Measurements from ENCODE around the gene SOX8.
"Not testable (repeated sequence)": the region's sequence is repeated elsewhere in the genome, so short reads cannot be mapped to it uniquely, and the experiment has no call there.

SOX8 gene

DNA sequence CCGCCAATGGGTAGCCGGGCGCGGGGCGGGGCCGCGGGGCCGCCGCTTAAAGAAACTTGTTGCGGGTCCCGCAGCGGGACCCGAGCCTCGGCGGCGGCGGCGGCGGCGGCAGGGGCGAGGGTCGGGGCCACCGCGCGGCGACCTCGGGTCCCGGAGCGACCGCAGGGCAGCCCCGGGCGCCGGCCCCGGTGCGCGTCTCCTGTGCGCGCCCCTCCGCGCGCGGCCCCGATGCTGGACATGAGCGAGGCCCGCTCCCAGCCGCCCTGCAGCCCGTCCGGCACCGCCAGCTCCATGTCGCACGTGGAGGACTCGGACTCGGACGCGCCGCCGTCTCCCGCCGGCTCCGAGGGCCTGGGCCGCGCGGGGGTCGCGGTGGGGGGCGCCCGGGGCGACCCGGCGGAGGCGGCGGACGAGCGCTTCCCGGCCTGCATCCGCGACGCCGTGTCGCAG lies at the start of gene SOX8:
TSS of gene SOX8 (plus strand) at position 76 of the 450 bp plus-strand sequence. CDS start at position 229, 153 bp downstream.
- no peak for DNase-seq (ENCODE audit: low read depth)

DNA sequence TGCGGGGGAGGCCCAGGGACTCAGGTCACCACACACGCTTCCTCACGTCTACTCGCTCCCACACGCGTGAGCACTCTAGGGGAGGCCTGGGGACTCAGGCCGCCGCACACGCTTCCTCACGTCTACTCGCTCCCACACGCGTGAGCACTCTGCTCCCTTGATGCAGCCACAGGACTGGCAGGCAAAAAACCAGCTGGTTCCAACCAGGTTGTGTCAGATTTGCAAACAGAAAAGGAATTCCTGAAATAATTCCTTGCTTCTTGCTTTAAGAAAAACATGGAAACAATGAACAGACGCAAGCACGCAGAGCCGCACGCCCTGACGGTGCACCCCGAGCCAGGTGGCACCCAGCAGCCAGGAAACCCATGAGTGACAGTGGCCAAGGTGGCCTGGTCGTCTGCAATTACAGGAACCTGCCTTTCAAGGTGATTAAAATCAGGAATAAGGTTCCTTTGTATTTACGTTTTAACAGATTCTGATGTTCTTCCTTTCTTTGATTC lies 48.7 kb upstream of the SOX8 start:
- no peak for DNase-seq (ENCODE audit: low read depth)

DNA sequence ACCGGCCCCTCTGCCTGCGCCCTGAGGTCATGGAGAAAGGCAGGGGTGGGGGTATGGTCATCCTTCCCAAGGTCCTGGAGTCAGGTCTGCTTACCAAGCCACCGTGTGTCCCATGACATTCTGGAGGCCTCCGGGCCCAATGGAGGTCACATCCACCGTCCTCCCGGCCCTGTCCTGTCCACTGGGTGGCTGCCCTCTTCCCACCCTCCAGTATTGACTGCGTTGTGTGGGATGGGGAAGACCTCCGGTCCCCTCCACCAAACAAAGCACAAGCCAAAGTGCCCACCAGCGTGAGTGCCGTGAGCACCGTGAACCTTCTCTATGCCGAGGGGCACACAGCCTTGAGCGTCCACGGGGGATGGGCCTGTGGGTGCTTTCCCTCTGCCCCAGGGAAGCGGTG lies 48.0 kb upstream of the SOX8 start:
- no peak for DNase-seq (ENCODE audit: low read depth)

DNA sequence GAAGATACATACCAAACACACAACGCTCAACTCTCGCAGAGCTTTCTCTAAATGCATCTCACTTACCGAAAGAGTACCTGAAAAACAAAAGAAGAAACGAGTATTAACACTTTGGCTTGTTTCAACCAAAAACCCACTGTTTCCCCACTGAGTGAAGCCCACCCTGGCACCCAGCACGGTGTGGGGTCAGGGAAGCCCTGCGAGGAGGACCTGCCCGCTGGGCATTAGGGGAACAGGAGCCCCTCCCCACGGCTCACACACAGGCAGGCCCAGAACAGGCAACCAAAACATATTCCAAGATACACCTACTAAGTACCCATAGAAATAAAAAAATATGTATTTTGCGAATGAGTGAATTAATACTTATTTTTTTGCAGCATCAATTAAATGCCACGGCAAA lies 47.4 kb upstream of the SOX8 start:
- no peak for DNase-seq (ENCODE audit: low read depth)

DNA sequence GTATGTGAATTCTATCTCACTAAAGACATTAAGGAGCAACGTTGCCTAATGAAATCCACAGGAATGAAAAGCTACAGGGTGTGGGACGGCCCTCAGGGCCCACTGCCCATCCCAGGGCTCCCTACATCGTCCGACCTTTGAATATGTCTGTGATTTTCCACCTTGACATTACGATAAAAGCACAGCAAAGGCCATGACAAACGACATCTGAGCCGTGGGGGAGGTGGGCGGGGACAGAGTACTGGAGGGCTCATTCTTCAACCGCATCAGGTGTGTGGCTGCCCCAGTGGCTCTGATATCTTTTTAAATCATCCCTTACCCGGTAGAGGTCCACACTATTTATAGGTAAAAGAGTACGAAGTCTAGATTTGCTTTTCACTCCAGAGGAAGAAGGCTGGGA lies 45.9 kb upstream of the SOX8 start:
- DNase-seq (ENCODE audit: low read depth) = no peak

DNA sequence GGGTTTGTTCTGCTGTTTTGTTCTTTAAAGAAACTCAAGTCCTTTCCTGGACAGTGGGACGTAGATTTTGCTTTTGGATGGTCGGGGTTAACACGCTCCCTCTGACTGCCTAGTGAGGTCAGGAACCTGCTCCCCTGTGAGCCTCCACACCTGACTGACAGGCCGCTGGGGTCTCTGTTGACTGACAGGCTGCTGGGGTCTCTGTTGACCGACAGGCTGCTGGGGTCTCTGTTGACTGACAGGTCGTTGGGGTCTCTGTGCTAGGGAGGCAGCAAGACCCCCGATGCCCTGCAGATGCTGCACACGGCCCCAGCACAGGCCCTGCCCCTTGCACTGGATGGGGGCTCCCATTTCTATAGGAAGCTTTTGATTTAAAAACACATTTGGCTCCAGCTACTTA lies 44.3 kb upstream of the SOX8 start:
- DNase-seq (ENCODE audit: low read depth) = no peak

DNA sequence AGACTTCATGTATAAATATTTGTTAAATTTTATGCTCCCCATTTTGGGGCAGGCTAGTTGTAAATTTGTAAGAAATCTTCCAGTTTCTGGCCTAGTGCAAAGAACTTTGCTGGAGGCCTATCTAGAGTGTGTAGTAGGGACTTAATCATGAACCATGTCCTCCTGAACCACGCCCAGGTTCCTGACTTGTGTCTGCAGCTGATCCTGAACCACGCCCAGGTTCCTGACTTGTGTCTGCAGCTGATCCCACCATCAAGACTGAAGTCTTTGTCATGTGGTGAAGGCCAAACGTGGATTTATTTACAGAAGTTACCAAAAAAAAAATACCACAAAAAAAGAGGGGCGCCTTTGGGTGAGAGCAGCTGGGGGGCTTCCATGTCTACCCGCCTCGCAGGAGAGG lies 43.8 kb upstream of the SOX8 start:
- DNase-seq (ENCODE audit: low read depth) = no peak

DNA sequence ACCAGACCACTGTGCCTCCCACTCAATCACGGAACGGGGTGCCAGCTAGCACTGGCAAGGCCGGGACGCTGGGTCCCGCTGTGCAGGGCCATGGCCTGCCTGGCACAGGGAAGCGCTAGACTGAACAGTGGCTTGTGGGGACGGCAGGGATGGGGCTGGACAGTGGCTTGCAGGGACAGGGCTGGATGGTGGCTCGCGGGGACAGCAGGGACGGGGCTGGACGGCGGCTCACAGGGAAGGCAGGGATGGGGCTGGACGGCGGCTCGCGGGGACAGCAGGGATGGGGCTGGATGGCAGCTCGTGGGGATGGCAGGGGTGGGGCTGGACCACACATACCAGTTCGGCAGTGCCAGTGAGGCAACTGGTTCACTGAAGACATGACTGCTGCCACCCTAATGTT lies 43.4 kb upstream of the SOX8 start:
- DNase-seq (ENCODE audit: low read depth) = no peak

DNA sequence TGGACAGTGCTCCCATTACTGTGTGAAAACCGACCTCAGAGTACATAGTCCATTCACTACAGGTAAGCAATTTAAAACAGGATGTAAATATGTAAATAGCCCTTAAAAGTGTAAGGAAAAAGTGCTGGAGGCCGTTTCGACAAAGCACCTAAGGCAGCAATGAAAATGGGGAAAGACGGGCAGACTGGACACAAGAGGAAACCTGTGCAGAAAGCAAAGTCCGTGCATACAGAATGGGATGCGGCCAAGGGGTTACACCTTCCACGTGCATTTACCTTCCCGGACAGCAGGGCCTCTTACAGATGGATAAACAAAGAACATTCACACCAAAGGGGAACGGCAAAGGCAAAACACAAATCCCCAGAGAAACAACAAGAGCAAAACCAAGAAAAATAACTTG lies 42.8 kb upstream of the SOX8 start:
- no peak for DNase-seq (ENCODE audit: low read depth)

DNA sequence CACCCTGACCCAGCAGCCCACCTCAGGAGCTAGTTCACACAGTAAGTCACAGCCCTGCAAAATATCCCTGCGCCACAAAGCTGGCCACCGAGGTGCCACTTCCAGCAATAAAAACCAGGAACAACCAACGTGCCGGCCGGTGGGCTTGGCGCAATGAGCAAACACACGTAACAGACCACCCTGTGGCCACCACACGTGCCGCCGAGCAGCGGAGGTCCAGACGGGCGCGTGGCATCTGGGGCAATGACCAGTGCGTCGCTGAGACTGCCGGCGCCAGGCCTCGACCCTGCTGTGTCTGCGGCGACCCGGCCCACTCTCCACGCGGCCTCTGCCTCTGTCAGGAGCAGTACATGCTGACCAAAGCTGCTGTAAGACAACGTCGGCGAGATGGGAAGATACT lies 42.3 kb upstream of the SOX8 start:
- no peak for DNase-seq (ENCODE audit: low read depth)

DNA sequence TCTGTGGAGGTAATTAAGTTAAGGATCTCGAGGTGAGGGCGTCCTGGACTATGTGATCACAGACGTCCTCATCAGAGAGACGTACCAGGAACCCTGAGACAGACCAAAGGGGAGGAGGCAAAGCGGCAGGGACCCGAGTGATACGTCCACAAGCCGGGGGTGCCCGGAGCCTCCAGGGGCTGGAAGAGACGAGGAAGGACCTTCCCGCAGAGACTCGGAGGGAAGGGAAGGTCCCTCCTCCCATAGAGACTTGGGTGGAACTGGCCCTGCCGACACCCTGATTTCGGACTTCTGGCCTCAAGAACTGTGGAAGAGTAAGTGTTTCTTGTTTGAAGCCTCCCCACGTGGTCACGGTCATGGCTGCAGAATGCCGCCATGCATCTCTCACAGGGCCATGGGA lies 41.6 kb upstream of the SOX8 start:
- DNase-seq (ENCODE audit: low read depth) = no peak

DNA sequence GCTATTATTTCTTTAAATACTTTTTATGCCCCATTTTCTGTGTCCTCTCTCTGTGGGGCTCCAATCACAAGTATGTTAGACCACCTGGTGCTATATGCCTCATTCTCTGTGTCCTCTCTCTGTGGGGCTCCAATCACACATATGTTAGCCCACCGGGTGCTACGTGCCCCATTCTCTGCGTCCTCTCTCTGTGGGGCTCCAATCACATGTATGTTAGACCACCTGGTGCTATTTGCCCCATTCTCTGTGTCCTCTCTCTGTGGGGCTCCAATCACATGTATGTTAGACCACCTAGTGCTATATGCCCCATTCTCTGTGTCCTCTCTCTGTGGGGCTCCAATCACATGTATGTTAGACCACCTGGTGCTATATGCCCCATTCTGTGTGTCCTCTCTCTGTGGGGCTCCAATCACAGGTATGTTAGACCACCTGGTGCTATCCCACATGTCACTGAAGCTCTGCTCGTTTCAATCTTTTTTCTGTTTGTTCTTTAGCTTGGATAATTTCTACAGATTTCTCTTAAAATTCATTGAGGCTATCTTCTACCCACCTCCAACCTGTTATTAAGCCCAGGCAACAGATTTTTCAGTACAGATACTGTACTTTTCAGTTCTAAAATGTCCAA lies 39.0 kb upstream of the SOX8 start:
- no peak for DNase-seq (ENCODE audit: low read depth)

DNA sequence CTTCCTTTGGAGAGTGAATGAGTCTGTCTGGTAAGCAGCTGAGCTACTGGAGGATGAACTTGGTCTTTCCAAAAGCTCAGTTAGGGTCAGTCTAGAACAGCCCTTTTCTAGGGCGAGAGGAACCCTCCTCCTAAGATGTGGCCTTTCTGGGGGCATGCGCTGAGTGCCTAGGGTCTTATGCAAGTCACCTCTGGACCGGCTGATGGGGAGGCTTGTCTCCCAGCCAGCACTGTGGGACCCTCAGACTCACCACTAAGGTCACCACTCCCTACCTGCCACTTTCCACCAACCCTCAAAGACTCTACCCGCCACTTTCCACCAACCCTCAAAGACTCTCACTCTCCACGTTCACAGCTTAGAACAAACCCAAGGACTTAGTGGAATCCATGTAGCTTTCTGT lies 37.6 kb upstream of the SOX8 start:
- DNase-seq (ENCODE audit: low read depth) = no peak

DNA sequence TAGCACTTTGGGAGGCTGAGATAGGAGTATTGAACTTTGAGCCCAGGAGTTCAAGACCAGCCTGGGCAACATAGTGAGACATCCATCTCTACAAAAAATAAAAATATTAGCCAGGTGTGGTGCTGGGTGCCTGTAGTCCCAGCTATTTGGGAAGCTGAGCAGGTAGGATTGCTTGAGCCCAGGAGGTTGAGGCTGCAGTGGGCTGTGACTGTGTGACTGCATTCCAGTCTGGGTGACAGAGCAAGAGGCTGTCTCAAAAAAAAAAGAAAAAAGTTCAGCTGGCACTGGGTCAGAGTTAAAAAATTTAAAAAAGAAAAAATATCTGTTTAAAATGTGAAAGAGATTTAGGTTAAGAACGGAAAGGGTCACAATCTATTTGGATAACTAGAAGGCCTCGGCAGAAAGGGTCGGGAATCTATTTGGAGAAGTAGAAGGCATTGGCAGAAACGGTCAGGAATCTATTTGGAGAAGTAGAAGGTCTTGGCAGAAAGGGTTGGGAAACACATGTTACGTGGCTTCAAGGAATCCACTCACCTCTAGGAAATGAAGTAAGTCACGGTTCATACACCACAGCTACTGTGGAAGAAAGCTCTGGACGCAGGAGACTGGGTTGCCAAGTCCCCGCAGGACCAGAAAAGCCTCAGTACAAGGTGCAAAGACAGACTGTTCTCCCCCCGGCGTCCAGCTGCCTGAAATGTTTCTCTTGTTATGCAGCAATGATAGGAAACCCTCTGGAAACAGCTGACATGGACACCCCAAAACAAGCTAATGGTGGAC lies 36.1 kb upstream of the SOX8 start:
- no peak for DNase-seq (ENCODE audit: low read depth)

DNA sequence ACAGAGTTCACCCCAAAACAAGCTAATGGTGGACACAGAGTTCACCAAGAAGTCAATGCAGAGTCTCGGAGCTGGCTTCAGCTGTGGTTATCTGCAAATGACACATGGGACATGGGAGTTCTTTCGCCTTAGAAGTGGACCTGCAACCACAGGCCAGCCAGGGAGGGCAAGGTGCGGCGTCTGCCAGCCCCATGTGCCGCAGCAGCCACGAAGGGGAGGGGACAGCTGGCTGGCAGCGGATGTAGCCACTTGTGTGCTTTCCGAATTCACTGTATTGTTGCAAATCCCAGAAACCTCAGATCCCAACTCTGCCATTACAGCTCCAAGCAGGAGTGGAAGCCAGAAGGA lies 35.5 kb upstream of the SOX8 start:
- DNase-seq (ENCODE audit: low read depth) = no peak

DNA sequence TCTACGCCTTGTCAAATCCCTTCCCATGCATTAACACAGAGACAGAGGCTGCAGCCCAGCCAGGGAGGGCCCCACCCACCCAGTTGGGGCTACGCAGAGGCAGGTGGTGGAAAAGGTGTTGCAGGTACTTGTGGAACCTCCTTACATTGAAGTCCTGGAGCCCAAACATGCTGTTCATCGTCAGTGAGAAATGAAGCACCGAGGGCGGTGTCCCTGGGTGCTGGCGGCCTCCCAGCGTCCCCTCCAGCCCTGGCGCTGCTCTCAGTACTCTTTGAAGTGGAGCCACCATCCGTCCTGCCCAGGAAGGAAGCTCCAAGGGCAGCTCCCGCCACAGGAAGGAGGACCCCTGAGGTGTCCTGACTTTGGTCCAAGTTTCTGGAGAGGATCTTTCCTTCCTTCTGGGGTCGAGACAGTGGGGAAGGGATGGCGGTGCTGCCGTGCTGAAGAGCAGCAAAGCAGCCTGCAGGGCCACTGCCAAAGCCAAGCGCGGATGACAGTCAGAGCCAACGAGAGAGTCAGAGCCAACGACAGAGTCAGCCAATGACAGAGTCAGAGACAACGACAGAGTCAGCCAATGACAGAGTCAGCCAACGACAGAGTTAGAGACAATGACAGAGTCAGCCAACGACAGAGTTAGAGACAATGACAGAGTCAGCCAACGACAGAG lies 34.2 kb upstream of the SOX8 start:
- no peak for DNase-seq (ENCODE audit: low read depth)

DNA sequence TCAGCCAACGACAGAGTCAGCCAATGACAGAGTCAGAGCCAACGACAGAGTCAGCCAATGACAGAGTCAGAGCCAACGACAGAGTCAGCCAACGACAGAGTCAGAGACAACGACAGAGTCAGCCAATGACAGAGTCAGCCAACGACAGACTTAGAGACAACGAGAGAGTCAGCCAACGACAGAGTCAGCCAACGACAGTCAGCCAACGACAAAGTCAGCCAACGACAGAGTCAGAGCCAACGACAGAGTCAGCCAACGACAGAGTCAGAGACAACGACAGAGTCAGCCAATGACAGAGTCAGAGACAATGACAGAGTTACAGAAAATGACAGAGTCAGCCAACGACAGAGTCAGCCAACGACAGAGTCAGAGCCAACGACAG lies 33.7 kb upstream of the SOX8 start:
- DNase-seq (ENCODE audit: low read depth) = not testable (repeated sequence)

DNA sequence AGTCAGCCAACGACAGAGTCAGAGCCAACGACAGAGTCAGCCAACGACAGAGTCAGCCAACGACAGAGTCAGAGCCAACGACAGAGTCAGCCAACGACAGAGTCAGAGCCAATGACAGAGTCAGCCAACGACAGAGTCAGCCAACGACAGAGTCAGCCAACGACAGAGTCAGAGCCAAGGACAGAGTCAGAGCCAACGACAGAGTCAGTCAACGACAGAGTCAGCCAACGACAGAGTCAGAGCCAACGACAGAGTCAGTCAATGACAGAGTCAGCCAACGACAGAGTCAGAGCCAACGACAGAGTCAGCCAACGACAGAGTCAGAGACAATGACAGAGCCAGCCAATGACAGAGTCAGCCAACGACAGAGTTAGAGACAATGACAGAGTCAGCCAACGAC lies 32.8 kb upstream of the SOX8 start:
- not testable (repeated sequence) for DNase-seq (ENCODE audit: low read depth)

DNA sequence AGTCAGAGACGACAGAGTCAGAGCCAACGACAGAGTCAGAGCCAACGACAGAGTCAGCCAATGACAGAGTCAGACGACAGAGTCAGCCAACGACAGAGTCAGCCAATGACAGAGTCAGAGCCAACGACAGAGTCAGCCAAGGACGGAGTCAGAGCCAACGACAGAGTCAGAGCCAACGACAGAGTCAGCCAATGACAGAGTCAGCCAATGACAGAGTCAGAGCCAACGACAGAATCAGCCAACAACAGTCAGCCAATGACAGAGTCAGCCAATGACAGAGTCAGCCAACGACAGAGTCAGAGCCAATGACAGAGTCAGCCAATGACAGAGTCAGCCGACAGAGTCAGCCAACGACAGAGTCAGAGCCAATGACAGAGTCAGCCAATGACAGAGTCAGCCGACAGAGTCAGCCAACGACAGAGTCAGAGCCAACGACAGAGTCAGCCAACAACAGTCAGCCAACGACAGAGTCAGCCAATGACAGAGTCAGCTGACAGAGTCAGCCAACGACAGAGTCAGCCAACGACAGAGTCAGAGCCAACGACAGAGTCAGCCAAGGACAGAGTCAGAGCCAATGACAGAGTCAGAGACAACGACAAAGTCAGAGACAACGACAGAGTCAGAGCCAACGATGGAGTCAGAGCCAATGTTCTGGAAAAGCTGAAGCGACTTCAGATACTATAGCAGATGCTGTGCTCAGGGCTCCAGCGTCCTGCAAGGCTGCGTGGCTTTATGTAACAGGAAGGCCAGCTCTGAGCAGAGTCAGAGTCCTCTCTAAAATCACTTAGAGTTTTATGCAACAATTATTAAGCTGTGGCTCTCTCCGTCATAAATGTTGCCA lies 30.6 kb upstream of the SOX8 start:
- DNase-seq (ENCODE audit: low read depth) = not testable (repeated sequence)

DNA sequence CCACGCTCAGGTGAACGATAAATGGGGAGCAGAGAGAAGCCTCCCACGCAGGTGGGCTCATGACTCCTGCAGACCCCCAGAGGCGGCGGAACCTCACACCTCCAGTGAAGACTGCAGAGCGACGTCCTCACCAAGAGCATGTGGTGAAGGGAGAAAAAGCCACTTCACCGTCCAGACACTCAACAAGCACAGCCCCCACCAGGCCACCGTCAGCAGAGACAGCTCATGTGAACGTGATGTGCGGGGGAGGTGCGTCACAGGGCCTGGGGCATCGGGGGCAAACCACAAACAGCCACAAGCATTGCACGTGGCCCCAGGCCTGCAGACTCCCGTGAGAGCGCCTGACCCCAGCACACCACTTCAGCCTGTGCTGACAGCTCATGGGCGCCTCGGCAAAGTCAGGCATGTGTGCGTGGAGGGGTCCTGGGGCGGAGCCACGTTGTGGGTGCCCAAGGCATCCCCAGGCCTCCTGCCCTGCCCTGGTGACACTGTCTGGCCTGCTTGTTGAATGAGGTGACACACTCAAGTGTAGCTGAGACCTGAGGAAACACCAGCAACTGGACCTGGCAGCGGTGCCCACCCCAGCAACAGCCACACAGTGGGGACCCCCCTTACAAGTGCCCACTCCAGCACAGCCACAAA lies 29.8 kb upstream of the SOX8 start:
- DNase-seq (ENCODE audit: low read depth) = no peak

DNA sequence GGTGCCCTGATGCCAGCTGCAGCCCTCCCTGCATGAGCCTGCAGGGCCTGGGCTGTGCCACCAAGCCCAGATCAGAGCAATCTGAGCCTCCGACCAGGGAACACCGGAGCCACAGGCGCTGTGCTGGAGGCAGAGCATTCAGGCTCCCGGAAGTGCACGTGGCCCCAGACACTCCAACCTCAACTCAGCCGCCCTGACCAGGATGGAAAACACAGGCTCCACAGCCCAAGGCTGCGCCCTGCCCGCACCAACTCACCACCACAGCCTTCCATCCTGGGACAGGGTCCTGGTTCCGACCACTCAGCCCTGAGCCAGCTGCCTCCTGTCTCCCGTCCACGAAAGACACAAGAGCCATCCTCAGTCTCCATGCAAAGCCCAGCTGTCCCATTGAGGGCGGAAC lies 29.2 kb upstream of the SOX8 start:
- DNase-seq (ENCODE audit: low read depth) = no peak

DNA sequence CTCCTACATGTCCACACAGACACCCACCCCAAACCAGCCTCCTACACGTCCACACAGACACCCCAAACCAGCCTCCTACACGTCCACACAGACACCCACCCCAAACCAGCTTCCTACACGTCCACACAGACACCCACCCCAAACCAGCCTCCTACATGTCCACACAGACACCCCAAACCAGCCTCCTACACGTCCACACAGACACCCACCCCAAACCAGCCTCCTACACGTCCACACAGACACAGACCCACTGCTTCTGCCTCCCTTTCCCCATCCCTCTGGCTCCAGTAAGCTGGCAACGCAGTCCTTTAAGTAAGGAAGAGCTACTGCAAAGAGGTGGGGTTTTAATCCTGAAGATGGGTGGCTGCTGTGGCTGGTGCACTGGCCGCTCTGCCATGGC lies 27.8 kb upstream of the SOX8 start:
- not testable (repeated sequence) for DNase-seq (ENCODE audit: low read depth)

Measured in T-helper 22 cell (primary cell).